HG03064 (cell line): ENCODE measurements around the gene NPIPB2.
"Not testable (repeated sequence)": the region's sequence is repeated elsewhere in the genome, so short reads cannot be mapped to it uniquely, and the experiment has no call there.

Source experiments
- ATAC-seq: cut with Tn5 transposase; IDR thresholded peaks from one replicate; pipeline ENCODE4 v1.9.1; 2021; ENCODE audit warnings: low read depth; ENCODE audit not compliant: unreplicated experiment

Gene NPIPB2

GRCh38 chr16:11962457-11962856 is 20.6 kb upstream of the NPIPB2 start:
- not testable (repeated sequence) for ATAC-seq

- ATAC-seq = no peak
These were observed 15.9 kb upstream of the NPIPB2 start for GRCh38 chr16:11957591-11958395.

- no peak for ATAC-seq
These were observed 14.7 kb upstream of the NPIPB2 start for GRCh38 chr16:11956558-11956957.

GRCh38 chr16:11955713-11956123 is 13.9 kb upstream of the NPIPB2 start:
- ATAC-seq = no peak

GRCh38 chr16:11953576-11953975 is 11.7 kb upstream of the NPIPB2 start:
- not testable (repeated sequence) for ATAC-seq

GRCh38 chr16:11950388-11950787 is 8.5 kb upstream of the NPIPB2 start:
- ATAC-seq = no peak

GRCh38 chr16:11949527-11949926 is 7.7 kb upstream of the NPIPB2 start:
- no peak for ATAC-seq

- ATAC-seq = no peak
These were observed 7.0 kb upstream of the NPIPB2 start for GRCh38 chr16:11948819-11949218.

GRCh38 chr16:11946433-11946832 is 4.6 kb upstream of the NPIPB2 start:
- ATAC-seq = no peak

GRCh38 chr16:11927350-11927749 is 14.5 kb downstream of the NPIPB2 start:
- ATAC-seq = not testable (repeated sequence)

- not testable (repeated sequence) for ATAC-seq
These were observed 17.8 kb downstream of the NPIPB2 start for GRCh38 chr16:11924046-11924445.

GRCh38 chr16:11916524-11917285 is 25.1 kb downstream of the NPIPB2 start:
- ATAC-seq = no peak

- peak; percentile 78 for ATAC-seq
These were observed 26.0 kb downstream of the NPIPB2 start, which contains the start of gene GSPT1 for GRCh38 chr16:11915644-11916523. Gene GSPT1, minus strand, starts transcription at chr16:11915956. Its CDS starts 236 bp downstream, at chr16:11915720.

GRCh38 chr16:11915114-11915643 is 26.7 kb downstream of the NPIPB2 start:
- peak; percentile 34 for ATAC-seq

GRCh38 chr16:11914210-11915113 is 27.4 kb downstream of the NPIPB2 start:
- ATAC-seq = peak; percentile 2

GRCh38 chr16:11913425-11914079 is 28.3 kb downstream of the NPIPB2 start:
- no peak for ATAC-seq

GRCh38 chr16:11909653-11910545 is 31.9 kb downstream of the NPIPB2 start:
- ATAC-seq = no peak
